SK-N-SH (cell line): ENCODE data around the gene SLC24A1. TPM values are rescaled to one million over a fixed set of nuclear protein-coding genes. Genes with fewer than 3 reads are reported as not detected.

Experiments
- CTCF ChIA-PET: fragments of 300-600, 350-600 bp; formaldehyde crosslinking; extraction: SDS; loops from one replicate; lab custom pipeline; 2021; lab: Yijun Ruan, JAX
- POLR2A ChIA-PET: fragments of 350-600 bp; sonication (Branson Sonifier 250); formaldehyde crosslinking; extraction: SDS; loops from one replicate; lab custom pipeline; 2020; ENCODE audit warnings: antibody characterized with exemption, inconsistent platforms; lab: Yijun Ruan, JAX
- DNase-seq: peaks from one replicate; pipeline ENCODE4 v3.0.0; 2012
- H2AFZ ChIP-seq: fragments of 200-600 bp; sonication (generic); 2 replicates; pipeline ENCODE4 v1.8.1; 2016; ENCODE audit warnings: antibody characterized with exemption, mild to moderate bottlenecking, low read depth
- H3F3A ChIP-seq: fragments of 200-600 bp; sonication (generic); replicated peaks from 2 replicates; pipeline ENCODE3; 2016; ENCODE audit warnings: antibody characterized with exemption, mild to moderate bottlenecking; ENCODE audit not compliant: insufficient read depth
- H3K27ac ChIP-seq, 2 experiments: fragments of 200-500 bp in 1 of 2; fragments of 200-600 bp in 1 of 2; sonication (Bioruptor generic) in 1 of 2; sonication (generic), shearing (Covaris generic) in 1 of 2; 2 replicates each; pipeline versions ENCODE4 v1.5.1 to v1.6.1; 2014 to 2016; ENCODE audit warnings: low read depth in 2 of 2, inconsistent platforms in 1 of 2, low read length in 1 of 2, mild to moderate bottlenecking in 1 of 2, mixed read lengths in 1 of 2
- H3K27me3 ChIP-seq: fragments of 200-600 bp; sonication (generic), shearing (Covaris generic); 2 replicates; pipeline ENCODE4 v1.6.1; 2016; ENCODE audit warnings: mixed run types; ENCODE audit not compliant: insufficient read depth
- H3K36me3 ChIP-seq, 2 experiments: fragments of 200-500 bp in 1 of 2; fragments of 200-600 bp in 1 of 2; sonication (Bioruptor generic) in 1 of 2; sonication (generic) in 1 of 2; replicated peaks in 1 of 2; 2 replicates each; pipeline versions ENCODE3 to v1.5.1; 2014 to 2016; ENCODE audit warnings: low read length in 1 of 2, mild to moderate bottlenecking in 1 of 2; ENCODE audit not compliant: insufficient read depth in 2 of 2, control insufficient read depth in 1 of 2
- H3K4me1 ChIP-seq, 2 experiments: fragments of 200-500 bp in 1 of 2; fragments of 200-600 bp in 1 of 2; sonication (Bioruptor generic) in 1 of 2; sonication (generic), shearing (Covaris generic) in 1 of 2; 2 replicates each; pipeline versions ENCODE4 v1.5.1 to v1.6.1; 2014 to 2016; ENCODE audit warnings: low read depth in 1 of 2, low read length in 1 of 2, mixed run types in 1 of 2; ENCODE audit not compliant: insufficient read depth in 2 of 2, control insufficient read depth in 1 of 2
- H3K4me2 ChIP-seq: fragments of 200-600 bp; sonication (generic), shearing (Covaris generic); 2 replicates; pipeline ENCODE4 v1.6.1; 2017; ENCODE audit warnings: mixed run types
- H3K4me3 ChIP-seq, 2 experiments: fragments of 200-500 bp in 1 of 2; fragments of 200-600 bp in 1 of 2; sonication (Bioruptor generic) in 1 of 2; sonication (generic), shearing (Covaris generic) in 1 of 2; 2 replicates each; pipeline versions ENCODE4 v1.5.1 to v1.8.1; 2014 to 2016; ENCODE audit warnings: low read depth in 2 of 2, inconsistent platforms in 1 of 2, low read length in 1 of 2, mild to moderate bottlenecking in 1 of 2, mixed read lengths in 1 of 2, moderate library complexity in 1 of 2
- H3K79me2 ChIP-seq: fragments of 200-600 bp; sonication (generic); 2 replicates; pipeline ENCODE4 v1.8.1; 2017; ENCODE audit warnings: mild to moderate bottlenecking; ENCODE audit not compliant: insufficient read depth
- H3K9ac ChIP-seq: fragments of 200-600 bp; sonication (generic); 2 replicates; pipeline ENCODE4 v1.6.1; 2017; ENCODE audit warnings: mixed run types
- H3K9me2 ChIP-seq: fragments of 200-600 bp; sonication (generic); 2 replicates; pipeline ENCODE4 v1.6.1; 2017; ENCODE audit warnings: mixed run types
- H3K9me3 ChIP-seq: fragments of 200-600 bp; sonication (generic); 2 replicates; pipeline ENCODE4 v1.6.1; 2017; ENCODE audit warnings: mixed run types, mild to moderate bottlenecking, moderate library complexity
- H4K20me1 ChIP-seq: fragments of 200-600 bp; sonication (generic); 2 replicates; pipeline ENCODE4 v1.6.1; 2017; ENCODE audit warnings: mild to moderate bottlenecking, mixed run types; ENCODE audit not compliant: insufficient read depth
- CHD2 ChIP-seq: fragments of 150-350 bp; IDR thresholded peaks from 2 replicates; pipeline ENCODE4 v1.6.1; 2018; ENCODE audit warnings: low read length; ENCODE audit not compliant: partially characterized antibody
- GABPA ChIP-seq: IDR thresholded peaks from 2 replicates; pipeline ENCODE4 v1.4.0; 2012; ENCODE audit warnings: low read depth, mild to moderate bottlenecking
- MEF2A ChIP-seq: IDR thresholded peaks from 2 replicates; pipeline ENCODE4 v1.4.0; 2012; ENCODE audit warnings: low read depth, borderline replicate concordance
- MXI1 ChIP-seq: IDR thresholded peaks from 2 replicates; pipeline ENCODE4 v1.6.1; 2012; ENCODE audit warnings: mild to moderate bottlenecking, low read depth, low read length, improper control_type of control experiment
- PBX3 ChIP-seq: IDR thresholded peaks from 2 replicates; pipeline ENCODE4; 2012
- POLR2AphosphoS5 ChIP-seq: IDR thresholded peaks from 2 replicates; pipeline ENCODE4 v1.6.1; 2012; ENCODE audit warnings: low read depth, low read length
- RAD21 ChIP-seq: IDR thresholded peaks from 2 replicates; pipeline ENCODE4 v1.6.1; 2012; ENCODE audit warnings: mild to moderate bottlenecking, low read length
- RCOR1 ChIP-seq: fragments of 150-350 bp; IDR thresholded peaks from 2 replicates; pipeline ENCODE4 v1.6.1; 2017; ENCODE audit warnings: antibody characterized with exemption, low read length
- REST ChIP-seq: IDR thresholded peaks from 2 replicates; pipeline ENCODE4 v1.6.1; 2012; ENCODE audit warnings: mild to moderate bottlenecking, low read depth, low read length, moderate library complexity
- RFX5 ChIP-seq: IDR thresholded peaks from 2 replicates; pipeline ENCODE4 v1.6.1; 2012; ENCODE audit warnings: mild to moderate bottlenecking, improper control_type of control experiment, low read length
- RXRA ChIP-seq: IDR thresholded peaks from 2 replicates; pipeline ENCODE4 v1.4.0; 2012; ENCODE audit warnings: low read depth, mild to moderate bottlenecking, borderline replicate concordance
- SIN3A ChIP-seq: IDR thresholded peaks from 2 replicates; pipeline ENCODE4 v1.6.1; 2012; ENCODE audit warnings: low read depth, mild to moderate bottlenecking, low read length, moderate library complexity, borderline replicate concordance
- TEAD4 ChIP-seq: IDR thresholded peaks from 2 replicates; pipeline ENCODE4 v1.4.0; 2012; ENCODE audit warnings: mild to moderate bottlenecking, borderline replicate concordance; ENCODE audit not compliant: insufficient read depth
- USF1 ChIP-seq: IDR thresholded peaks from 2 replicates; pipeline ENCODE4 v1.4.0; 2012; ENCODE audit warnings: low read depth, borderline replicate concordance
- USF2 ChIP-seq: fragments of 150-350 bp; IDR thresholded peaks from 2 replicates; pipeline ENCODE4 v1.6.1; 2017; ENCODE audit warnings: antibody characterized with exemption, low read length, low read depth, borderline replicate concordance
- YY1 ChIP-seq: IDR thresholded peaks from 2 replicates; pipeline ENCODE4 v1.4.0; 2012; ENCODE audit warnings: low read depth, mild to moderate bottlenecking
- WGBS: methylation state at CpG from one replicate; pipeline ENCODE4 v1.1.6; 2017; ENCODE audit warnings: low lambda C conversion rate; 5-methylcytosine and 5-hydroxymethylcytosine counted together
- polyA plus RNA-seq, 3 experiments: library from polyadenylated mRNA; depleted of rRNA; stranded (reverse); fragments of >200 nt; gene quantifications; 2 replicates each; pipeline ENCODE4 v1.2.3, GENCODE V29; 2012
- TF ChIP-seq, protein P1 (sequence below): IDR thresholded peaks from 2 replicates; pipeline ENCODE4 v1.4.0; 2012; ENCODE audit warnings: low read depth, borderline replicate concordance

Gene SLC24A1
- polyA plus RNA-seq, 1 of the 3 experiments (the other 2 are of a cell fraction): 7.7 TPM

- TF ChIP-seq TEAD4: no peak
- TF ChIP-seq, protein P1, sequence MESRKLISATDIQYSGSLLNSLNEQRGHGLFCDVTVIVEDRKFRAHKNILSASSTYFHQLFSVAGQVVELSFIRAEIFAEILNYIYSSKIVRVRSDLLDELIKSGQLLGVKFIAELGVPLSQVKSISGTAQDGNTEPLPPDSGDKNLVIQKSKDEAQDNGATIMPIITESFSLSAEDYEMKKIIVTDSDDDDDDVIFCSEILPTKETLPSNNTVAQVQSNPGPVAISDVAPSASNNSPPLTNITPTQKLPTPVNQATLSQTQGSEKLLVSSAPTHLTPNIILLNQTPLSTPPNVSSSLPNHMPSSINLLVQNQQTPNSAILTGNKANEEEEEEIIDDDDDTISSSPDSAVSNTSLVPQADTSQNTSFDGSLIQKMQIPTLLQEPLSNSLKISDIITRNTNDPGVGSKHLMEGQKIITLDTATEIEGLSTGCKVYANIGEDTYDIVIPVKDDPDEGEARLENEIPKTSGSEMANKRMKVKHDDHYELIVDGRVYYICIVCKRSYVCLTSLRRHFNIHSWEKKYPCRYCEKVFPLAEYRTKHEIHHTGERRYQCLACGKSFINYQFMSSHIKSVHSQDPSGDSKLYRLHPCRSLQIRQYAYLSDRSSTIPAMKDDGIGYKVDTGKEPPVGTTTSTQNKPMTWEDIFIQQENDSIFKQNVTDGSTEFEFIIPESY: no peak
Measured at GRCh38 chr15:65676123-65676522, 54.4 kb downstream of the SLC24A1 start (continued).

GRCh38 chr15:65680544-65680943 lies 58.8 kb downstream of the SLC24A1 start:
- TF ChIP-seq YY1 (no peak), TEAD4 (no peak), MEF2A (no peak), GABPA (no peak), RCOR1 (no peak), CHD2 (no peak)
- no peak for DNase-seq
- WGBS: 100% methylated on average over 1 of the region's 1 CpG
- Histone ChIP-seq H4K20me1 (no peaks in the 10 kb centered on the region), H3K9me3 (no peaks in the 10 kb centered on the region), H3K79me2 (no peaks in the 10 kb centered on the region), H3K4me3 (no peak overlapping the region), H2AFZ (no peak overlapping the region), H3K27me3 (no peaks in the 10 kb centered on the region), H3K9ac (no peak overlapping the region), H3K4me2 (no peak overlapping the region), H3K27ac (no peak overlapping the region), H3F3A (no peaks in the 10 kb centered on the region), H3K4me1 (no peaks in the 10 kb centered on the region), H3K36me3 (no peaks in the 10 kb centered on the region), H3K9me2 (no peaks in the 10 kb centered on the region)
- ChIA-PET CTCF (no interaction called here), POLR2A (no interaction called here)

DNA sequence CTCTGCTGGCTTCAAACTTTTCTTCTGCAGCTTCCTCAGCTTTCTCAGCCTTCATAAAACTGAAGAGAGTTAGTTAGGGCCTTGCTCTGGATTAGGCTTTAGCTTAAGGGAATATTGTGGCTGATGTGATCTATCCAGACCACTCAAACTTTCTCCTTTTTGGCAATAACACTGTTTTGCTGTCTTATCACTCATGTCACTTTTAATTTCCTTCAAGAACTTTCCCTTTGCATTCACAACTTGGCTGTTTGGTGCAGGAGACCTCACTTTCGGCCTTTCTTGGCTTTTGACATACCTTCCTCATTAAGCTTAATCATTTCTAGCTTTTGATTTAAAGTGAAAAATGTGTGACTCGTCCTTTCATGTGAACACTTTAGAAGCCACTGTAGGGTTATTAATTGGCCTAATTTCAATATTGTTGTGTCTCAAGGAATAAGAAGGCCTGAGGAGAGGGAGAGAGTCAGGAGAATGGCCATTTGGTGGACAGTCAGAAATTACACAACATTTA lies 60.7 kb downstream of the SLC24A1 start:
- H3F3A ChIP-seq: no peaks in the 10 kb centered on the region
- H4K20me1 ChIP-seq: no peaks in the 10 kb centered on the region
- H3K79me2 ChIP-seq: no peaks in the 10 kb centered on the region
- H3K4me2 ChIP-seq: no peak overlapping the region
- no peak overlapping the region for H3K4me3 ChIP-seq
- 92% methylated on average over 2 of the region's 2 CpGs for WGBS
- H3K9me3 ChIP-seq: no peaks in the 10 kb centered on the region
- no peak for DNase-seq
- H3K9ac ChIP-seq: no peak overlapping the region
- no peaks in the 10 kb centered on the region for H3K9me2 ChIP-seq
- H3K27me3 ChIP-seq: no peaks in the 10 kb centered on the region
- H2AFZ ChIP-seq: no peak overlapping the region
- no peaks in the 10 kb centered on the region for H3K36me3 ChIP-seq
- ChIA-PET POLR2A (no interaction called here), CTCF (interaction anchor here (0.7 kb wide), 1 partner anchor 44 kb away, joined by 3 read pairs; no protein-coding TSS in a partner anchor)
- no peak overlapping the region for H3K27ac ChIP-seq
- no peaks in the 10 kb centered on the region for H3K4me1 ChIP-seq
- TF ChIP-seq SIN3A: no peak
- no peak for TF ChIP-seq REST
- no peak for TF ChIP-seq RAD21
- TF ChIP-seq USF1: no peak
- TF ChIP-seq USF2: no peak
- no peak for TF ChIP-seq MEF2A
- TF ChIP-seq RXRA: no peak
- no peak for TF ChIP-seq RFX5
- no peak for TF ChIP-seq POLR2AphosphoS5
- no peak for TF ChIP-seq PBX3
- TF ChIP-seq MXI1: no peak
